NCI-H748 (cell line): Measurements from ENCODE around the gene PLCB1.
"Not testable (repeated sequence)": the region's sequence is repeated elsewhere in the genome, so short reads cannot be mapped to it uniquely, and the experiment has no call there.

Experiments used
- DNase-seq: peaks from one replicate; lab custom pipeline; 2025; ENCODE audit not compliant: unreplicated experiment; lab: John Stamatoyannopoulos, UW

Gene PLCB1

GRCh38 chr20:8330319-8330784 lies 198.3 kb downstream of the PLCB1 start:
- no peak for DNase-seq

GRCh38 chr20:8330785-8331695 lies 199.0 kb downstream of the PLCB1 start:
- no peak for DNase-seq

GRCh38 chr20:8331740-8332412 lies 199.8 kb downstream of the PLCB1 start:
- DNase-seq, result no peak

- no peak for DNase-seq
Measured at GRCh38 chr20:8334641-8335040, 202.6 kb downstream of the PLCB1 start.

- no peak for DNase-seq
Measured at GRCh38 chr20:8335059-8335458, 203.0 kb downstream of the PLCB1 start.

- DNase-seq, result no peak
Measured at GRCh38 chr20:8335495-8336195, 203.6 kb downstream of the PLCB1 start.

- DNase-seq, result no peak
Measured at GRCh38 chr20:8339349-8339748, 207.3 kb downstream of the PLCB1 start.

- DNase-seq, result no peak
Measured at GRCh38 chr20:8342391-8342790, 210.3 kb downstream of the PLCB1 start.

- no peak for DNase-seq
Measured at GRCh38 chr20:8344106-8344505, 212.0 kb downstream of the PLCB1 start.

GRCh38 chr20:8344631-8345030 lies 212.6 kb downstream of the PLCB1 start:
- no peak for DNase-seq

GRCh38 chr20:8346700-8347270 lies 214.7 kb downstream of the PLCB1 start:
- no peak for DNase-seq

- DNase-seq, result not testable (repeated sequence)
Measured at GRCh38 chr20:8350225-8350624, 218.2 kb downstream of the PLCB1 start.

GRCh38 chr20:8352486-8352885 lies 220.4 kb downstream of the PLCB1 start:
- no peak for DNase-seq

GRCh38 chr20:8353512-8353911 lies 221.4 kb downstream of the PLCB1 start:
- DNase-seq, result no peak

- no peak for DNase-seq
Measured at GRCh38 chr20:8355453-8355852, 223.4 kb downstream of the PLCB1 start.

GRCh38 chr20:8356806-8357205 lies 224.7 kb downstream of the PLCB1 start:
- no peak for DNase-seq

- no peak for DNase-seq
Measured at GRCh38 chr20:8357703-8358102, 225.6 kb downstream of the PLCB1 start.

GRCh38 chr20:8360035-8360434 lies 228.0 kb downstream of the PLCB1 start:
- no peak for DNase-seq

- DNase-seq, result no peak
Measured at GRCh38 chr20:8361006-8361652, 229.1 kb downstream of the PLCB1 start.

- DNase-seq, result no peak
Measured at GRCh38 chr20:8361779-8362178, 229.7 kb downstream of the PLCB1 start.

- DNase-seq, result no peak
Measured at GRCh38 chr20:8362457-8362856, 230.4 kb downstream of the PLCB1 start.
